ENCODE results near the gene LRRC18.

LRRC18 gene

DNA sequence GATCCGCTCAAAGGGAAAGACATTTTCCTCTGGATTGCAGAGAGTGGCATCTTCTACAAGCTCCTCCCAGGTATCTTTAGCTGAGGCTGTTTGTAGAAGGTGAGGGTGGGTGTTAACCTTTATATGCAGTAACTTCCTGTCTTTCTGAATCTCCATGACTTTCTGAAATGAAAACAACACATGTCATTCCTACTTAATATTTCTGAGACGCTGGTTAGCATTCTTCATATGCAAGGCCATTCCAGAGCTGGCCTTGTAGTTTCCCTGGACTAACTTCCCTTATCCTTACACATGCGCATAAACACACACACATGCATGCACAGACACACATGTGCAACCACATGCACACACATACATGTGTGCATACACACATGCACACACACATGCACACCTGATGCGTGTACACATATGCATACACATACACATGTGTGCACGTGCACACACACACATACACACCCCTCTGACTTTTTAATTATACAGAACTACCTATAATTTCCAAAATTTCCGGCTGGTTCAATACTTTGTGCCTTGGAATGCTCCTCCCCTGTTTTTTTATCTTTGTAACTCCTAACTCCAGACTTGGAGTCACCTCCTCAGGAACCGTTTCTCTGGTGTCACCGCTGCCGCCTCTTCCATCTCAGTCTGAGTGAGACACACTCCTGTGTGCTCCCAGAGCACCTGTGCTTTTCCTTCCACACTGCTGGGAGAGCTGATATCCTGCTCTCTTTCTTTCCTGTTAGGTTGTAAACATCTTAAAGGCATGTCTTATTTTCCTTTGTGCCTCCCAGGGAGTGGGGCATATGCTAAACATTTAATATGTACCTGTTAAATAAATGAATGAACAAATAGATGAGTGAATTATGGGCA, 55.2 kb downstream of the LRRC18 start:
- no peaks in the 10 kb centered on the region for H3K79me2 ChIP-seq
- no peaks in the 10 kb centered on the region for H3K9me3 ChIP-seq (ENCODE audit: control insufficient read depth, low read length)
- no peaks in the 10 kb centered on the region for H3K4me1 ChIP-seq
- no peak overlapping the region for H3K27ac ChIP-seq
- TF ChIP-seq, protein P1, sequence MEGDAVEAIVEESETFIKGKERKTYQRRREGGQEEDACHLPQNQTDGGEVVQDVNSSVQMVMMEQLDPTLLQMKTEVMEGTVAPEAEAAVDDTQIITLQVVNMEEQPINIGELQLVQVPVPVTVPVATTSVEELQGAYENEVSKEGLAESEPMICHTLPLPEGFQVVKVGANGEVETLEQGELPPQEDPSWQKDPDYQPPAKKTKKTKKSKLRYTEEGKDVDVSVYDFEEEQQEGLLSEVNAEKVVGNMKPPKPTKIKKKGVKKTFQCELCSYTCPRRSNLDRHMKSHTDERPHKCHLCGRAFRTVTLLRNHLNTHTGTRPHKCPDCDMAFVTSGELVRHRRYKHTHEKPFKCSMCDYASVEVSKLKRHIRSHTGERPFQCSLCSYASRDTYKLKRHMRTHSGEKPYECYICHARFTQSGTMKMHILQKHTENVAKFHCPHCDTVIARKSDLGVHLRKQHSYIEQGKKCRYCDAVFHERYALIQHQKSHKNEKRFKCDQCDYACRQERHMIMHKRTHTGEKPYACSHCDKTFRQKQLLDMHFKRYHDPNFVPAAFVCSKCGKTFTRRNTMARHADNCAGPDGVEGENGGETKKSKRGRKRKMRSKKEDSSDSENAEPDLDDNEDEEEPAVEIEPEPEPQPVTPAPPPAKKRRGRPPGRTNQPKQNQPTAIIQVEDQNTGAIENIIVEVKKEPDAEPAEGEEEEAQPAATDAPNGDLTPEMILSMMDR (IDR thresholded peaks at IDR 0.05), result no peak
- H3K9ac ChIP-seq, result no peak overlapping the region
- no peak overlapping the region for H3K4me3 ChIP-seq (ENCODE audit: low read depth, low read length)
- H3K4me2 ChIP-seq (ENCODE audit: low read length), result no peak overlapping the region
- H3K27me3 ChIP-seq (ENCODE audit: control insufficient read depth, insufficient read depth, low read length), result no peaks in the 10 kb centered on the region
- H2AFZ ChIP-seq, result no peak overlapping the region
- no peaks in the 10 kb centered on the region for H3K36me3 ChIP-seq (ENCODE audit: control insufficient read depth, insufficient read depth, low read length)

DNA sequence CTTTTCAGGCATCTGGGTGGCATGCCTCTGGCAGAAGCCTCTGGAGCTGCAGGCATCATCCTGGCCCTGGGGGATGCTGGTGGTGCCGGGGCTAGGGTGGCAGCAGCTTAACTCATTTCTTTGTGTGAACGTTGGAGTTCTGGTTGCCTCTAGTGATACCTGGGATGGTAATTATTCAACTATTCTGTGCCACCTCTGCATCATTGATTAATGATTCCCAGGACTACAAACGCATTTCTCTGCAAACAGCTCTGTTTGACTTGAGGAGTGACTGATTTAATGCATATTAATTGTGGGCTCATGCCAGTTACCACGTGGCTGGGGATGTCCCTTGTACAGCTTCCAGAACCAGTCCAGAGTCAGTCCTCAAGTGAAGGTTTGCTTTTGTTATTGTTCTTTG, 55.9 kb downstream of the LRRC18 start:
- H3K9ac ChIP-seq, result no peak overlapping the region
- H3K27me3 ChIP-seq (ENCODE audit: control insufficient read depth, insufficient read depth, low read length), result no peaks in the 10 kb centered on the region
- H2AFZ ChIP-seq, result no peak overlapping the region
- TF ChIP-seq, protein P1 (IDR thresholded peaks at IDR 0.05), result no peak
- H3K4me2 ChIP-seq (ENCODE audit: low read length), result no peak overlapping the region
- no peaks in the 10 kb centered on the region for H3K9me3 ChIP-seq (ENCODE audit: control insufficient read depth, low read length)
- no peak overlapping the region for H3K27ac ChIP-seq
- H3K79me2 ChIP-seq, result no peaks in the 10 kb centered on the region
- H3K4me1 ChIP-seq, result no peaks in the 10 kb centered on the region
- H3K4me3 ChIP-seq (ENCODE audit: low read depth, low read length), result no peak overlapping the region
- no peaks in the 10 kb centered on the region for H3K36me3 ChIP-seq (ENCODE audit: control insufficient read depth, insufficient read depth, low read length)

GRCh38 chr10:48882881-48883280, 56.8 kb downstream of the LRRC18 start:
- H3K27me3 ChIP-seq (ENCODE audit: control insufficient read depth, insufficient read depth, low read length), result no peaks in the 10 kb centered on the region
- H3K9me3 ChIP-seq (ENCODE audit: control insufficient read depth, low read length), result no peaks in the 10 kb centered on the region
- H3K27ac ChIP-seq, result no peak overlapping the region
- H3K4me2 ChIP-seq (ENCODE audit: low read length), result no peak overlapping the region
- no peak overlapping the region for H3K4me3 ChIP-seq (ENCODE audit: low read depth, low read length)
- H2AFZ ChIP-seq, result no peak overlapping the region
- H3K79me2 ChIP-seq, result no peaks in the 10 kb centered on the region
- no peaks in the 10 kb centered on the region for H3K4me1 ChIP-seq
- no peak overlapping the region for H3K9ac ChIP-seq
- no peaks in the 10 kb centered on the region for H3K36me3 ChIP-seq (ENCODE audit: control insufficient read depth, insufficient read depth, low read length)
- TF ChIP-seq, protein P1 (IDR thresholded peaks at IDR 0.05), result no peak

DNA sequence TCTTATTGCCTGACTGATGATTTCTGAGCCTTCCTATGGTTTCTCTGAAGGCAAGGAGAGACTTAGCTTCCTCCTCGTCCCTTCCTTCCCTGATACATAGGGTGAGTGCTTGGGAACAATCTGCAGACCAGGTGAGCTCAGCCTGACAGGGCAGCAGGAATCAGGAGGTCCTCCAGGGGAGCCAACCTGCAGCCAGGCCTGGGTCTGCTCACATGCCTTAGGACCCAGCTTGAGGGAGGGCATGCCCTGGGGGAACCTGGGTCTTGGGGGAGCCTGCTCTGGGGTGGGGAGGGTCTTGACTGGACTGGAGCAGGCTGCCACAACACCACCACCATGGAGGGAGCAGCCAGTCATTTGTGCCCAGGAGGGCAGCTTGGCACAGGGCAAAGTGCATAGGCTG, 57.7 kb downstream of the LRRC18 start:
- TF ChIP-seq, protein P1 (IDR thresholded peaks at IDR 0.05), result no peak
- no peaks in the 10 kb centered on the region for H3K79me2 ChIP-seq
- H3K9ac ChIP-seq, result no peak overlapping the region
- H3K4me1 ChIP-seq, result no peaks in the 10 kb centered on the region
- H3K36me3 ChIP-seq (ENCODE audit: control insufficient read depth, insufficient read depth, low read length), result no peaks in the 10 kb centered on the region
- H2AFZ ChIP-seq, result no peak overlapping the region
- H3K4me3 ChIP-seq (ENCODE audit: low read depth, low read length), result no peak overlapping the region
- no peaks in the 10 kb centered on the region for H3K27me3 ChIP-seq (ENCODE audit: control insufficient read depth, insufficient read depth, low read length)
- no peak overlapping the region for H3K4me2 ChIP-seq (ENCODE audit: low read length)
- no peak overlapping the region for H3K27ac ChIP-seq
- no peaks in the 10 kb centered on the region for H3K9me3 ChIP-seq (ENCODE audit: control insufficient read depth, low read length)
